ENCODE measurements around the gene TAF3. TPM values are rescaled to one million over a fixed set of nuclear protein-coding genes. Genes with fewer than 3 reads are reported as not detected.
A peak's percentile ranks its signal among the peaks of the same experiment; 100 is the strongest.
"Not testable (repeated sequence)": the region's sequence is repeated elsewhere in the genome, so short reads cannot be mapped to it uniquely, and the experiment has no call there.

Gene TAF3
- 12.4 TPM for total RNA-seq
- long read RNA-seq, partial matches to known transcripts = 35 of 40 reads
- long read RNA-seq, other reads (novel, unspliced or antisense) = 5 of 40 reads

- intact Hi-C loops (cut with DNase I) = loop anchor here (2.0 kb wide), 1 partner anchor 30 kb away; the partner anchor contains the start of gene ATP5F1C
- peak; percentile 96 for DNase-seq (ENCODE audit: low spot score)
Observed at GRCh38 chr10:7818295-7819120, at the start of gene TAF3. Gene TAF3 (plus strand): TSS chr10:7818505. CDS start chr10:7818710, 205 bp downstream.

- intact Hi-C loops (cut with DNase I) = no loop called here
- no peak for DNase-seq (ENCODE audit: low spot score)
Observed at GRCh38 chr10:7773845-7774801, 44.2 kb upstream of the TAF3 start.

GRCh38 chr10:7776777-7777176, 41.5 kb upstream of the TAF3 start:
- no peak for DNase-seq (ENCODE audit: low spot score)
- intact Hi-C loops (cut with DNase I) = no loop called here

- intact Hi-C loops (cut with DNase I) = not testable (repeated sequence)
Observed at GRCh38 chr10:7782194-7782593, 36.1 kb upstream of the TAF3 start.

GRCh38 chr10:7786430-7786829, 31.9 kb upstream of the TAF3 start:
- intact Hi-C loops (cut with DNase I) = no loop called here
- no peak for DNase-seq (ENCODE audit: low spot score)

More at GRCh38 chr10:7782194-7782593, 36.1 kb upstream of the TAF3 start:
- DNase-seq (ENCODE audit: low spot score) = not testable (repeated sequence)

- intact Hi-C loops (cut with DNase I) = no loop called here
- DNase-seq (ENCODE audit: low spot score) = no peak
Observed at GRCh38 chr10:7787150-7787856, 31.0 kb upstream of the TAF3 start.

GRCh38 chr10:7787857-7788638, 30.3 kb upstream of the TAF3 start, which contains the start of the genes ATP5F1C and KIN:
Gene ATP5F1C (plus strand): TSS chr10:7788177. CDS start chr10:7788208, 31 bp downstream.
Gene KIN (minus strand): TSS chr10:7787993. CDS start chr10:7787933, 60 bp downstream.
- DNase-seq (ENCODE audit: low spot score) = peak; percentile 98
- intact Hi-C loops (cut with DNase I) = loop anchor here (2.0 kb wide), 1 partner anchor 31 kb away; the partner anchor contains the start of gene TAF3

- intact Hi-C loops (cut with DNase I) = loop anchor here (2.0 kb wide), 1 partner anchor 30 kb away; the partner anchor contains the start of gene TAF3
- DNase-seq (ENCODE audit: low spot score) = no peak
Observed at GRCh38 chr10:7788639-7789286, 29.5 kb upstream of the TAF3 start.

GRCh38 chr10:7789390-7789789, 28.9 kb upstream of the TAF3 start:
- intact Hi-C loops (cut with DNase I) = loop anchor here (2.0 kb wide), 1 partner anchor 29 kb away; the partner anchor contains the start of gene TAF3
- DNase-seq (ENCODE audit: low spot score) = no peak

- intact Hi-C loops (cut with DNase I) = no loop called here
- no peak for DNase-seq (ENCODE audit: low spot score)
Observed at GRCh38 chr10:7792541-7792940, 25.8 kb upstream of the TAF3 start.

GRCh38 chr10:7794251-7795026, 23.9 kb upstream of the TAF3 start:
- no peak for DNase-seq (ENCODE audit: low spot score)
- intact Hi-C loops (cut with DNase I) = no loop called here

GRCh38 chr10:7795605-7796004, 22.7 kb upstream of the TAF3 start:
- DNase-seq (ENCODE audit: low spot score) = no peak
- intact Hi-C loops (cut with DNase I) = no loop called here

GRCh38 chr10:7797582-7797981, 20.7 kb upstream of the TAF3 start:
- peak; percentile 80 for DNase-seq (ENCODE audit: low spot score)
- intact Hi-C loops (cut with DNase I) = no loop called here

- intact Hi-C loops (cut with DNase I) = no loop called here
- no peak for DNase-seq (ENCODE audit: low spot score)
Observed at GRCh38 chr10:7802606-7803005, 15.7 kb upstream of the TAF3 start.

- no peak for DNase-seq (ENCODE audit: low spot score)
- intact Hi-C loops (cut with DNase I) = no loop called here
Observed at GRCh38 chr10:7804216-7804615, 14.1 kb upstream of the TAF3 start.

GRCh38 chr10:7804741-7805140, 13.6 kb upstream of the TAF3 start:
- no peak for DNase-seq (ENCODE audit: low spot score)
- intact Hi-C loops (cut with DNase I) = no loop called here

- intact Hi-C loops (cut with DNase I) = no loop called here
Observed at GRCh38 chr10:7808686-7809267, 9.5 kb upstream of the TAF3 start.

More at GRCh38 chr10:7808686-7809267, 9.5 kb upstream of the TAF3 start:
- DNase-seq (ENCODE audit: low spot score) = no peak

Data from cardiac septum (tissue), 1 donor.